HFF-Myc (cell line): ENCODE measurements around the gene SPDL1.

Source experiments
- DNase-seq: peaks from one replicate; pipeline ENCODE4 v3.0.0-alpha.2; 2011; ENCODE audit warnings: low read depth; ENCODE audit errors: extremely low read depth
- H3K4me3 ChIP-seq: replicated peaks from 2 replicates; pipeline ENCODE4 v1.5.1; 2011; ENCODE audit warnings: low read depth, mild to moderate bottlenecking, control low read depth, low read length
- CTCF ChIP-seq: IDR thresholded peaks from 2 replicates; pipeline ENCODE4 v1.5.1; 2012; ENCODE audit warnings: mild to moderate bottlenecking, low read depth, low read length, control low read depth; ENCODE audit errors: missing control alignments

The SPDL1 gene

GRCh38 chr5:169635936-169636335 is 52.4 kb downstream of the SPDL1 start:
- no peak overlapping the region for H3K4me3 ChIP-seq
- TF ChIP-seq CTCF: no peak
- no peak for DNase-seq

GRCh38 chr5:169636477-169637084 is 53.0 kb downstream of the SPDL1 start:
- TF ChIP-seq CTCF: no peak
- H3K4me3 ChIP-seq: 0 out of 2 replicates have a peak overlapping the region, but pooled peaks have one; percentile 11
- no peak for DNase-seq

- H3K4me3 ChIP-seq: 0 out of 2 replicates have a peak within 1 kb of the TSS, but pooled peaks have one; percentile 11
- DNase-seq: no peak
These were observed 53.5 kb downstream of the SPDL1 start, which contains the start of gene DOCK2 for GRCh38 chr5:169637085-169637548. Gene DOCK2 (plus strand): TSS chr5:169637275. CDS start chr5:169637327, 52 bp downstream.

GRCh38 chr5:169637549-169638121 is 54.1 kb downstream of the SPDL1 start:
- no peak for TF ChIP-seq CTCF
- H3K4me3 ChIP-seq: no peak overlapping the region
- no peak for DNase-seq

More at GRCh38 chr5:169637085-169637548, 53.5 kb downstream of the SPDL1 start, which contains the start of gene DOCK2:
- no peak for TF ChIP-seq CTCF

GRCh38 chr5:169641253-169641652 is 57.7 kb downstream of the SPDL1 start:
- H3K4me3 ChIP-seq: no peak overlapping the region
- no peak for DNase-seq
- no peak for TF ChIP-seq CTCF

GRCh38 chr5:169646856-169647255 is 63.3 kb downstream of the SPDL1 start:
- H3K4me3 ChIP-seq: no peak overlapping the region
- TF ChIP-seq CTCF: no peak
- no peak for DNase-seq
